Dermis microvascular lymphatic vessel endothelial cell (primary cell): Measurements from ENCODE around the gene MPZL1. TPM values are rescaled to one million over a fixed set of nuclear protein-coding genes. Genes with fewer than 3 reads are reported as not detected.

Source experiments
- DNase-seq, 2 donors: peaks; one replicate each; pipeline versions ENCODE4 v3.0.0 to v3.0.0-alpha.2; 2010; ENCODE audit warnings: low read depth in 2 of 2
- total RNA-seq: library from RNA; depleted of rRNA; stranded (reverse); fragments of >200 nt; gene quantifications from 2 replicates; pipeline ENCODE4 v1.2.1, GENCODE V29; 2014

Gene MPZL1
- 99.5 and 107 TPM in 2 replicates for total RNA-seq

DNA sequence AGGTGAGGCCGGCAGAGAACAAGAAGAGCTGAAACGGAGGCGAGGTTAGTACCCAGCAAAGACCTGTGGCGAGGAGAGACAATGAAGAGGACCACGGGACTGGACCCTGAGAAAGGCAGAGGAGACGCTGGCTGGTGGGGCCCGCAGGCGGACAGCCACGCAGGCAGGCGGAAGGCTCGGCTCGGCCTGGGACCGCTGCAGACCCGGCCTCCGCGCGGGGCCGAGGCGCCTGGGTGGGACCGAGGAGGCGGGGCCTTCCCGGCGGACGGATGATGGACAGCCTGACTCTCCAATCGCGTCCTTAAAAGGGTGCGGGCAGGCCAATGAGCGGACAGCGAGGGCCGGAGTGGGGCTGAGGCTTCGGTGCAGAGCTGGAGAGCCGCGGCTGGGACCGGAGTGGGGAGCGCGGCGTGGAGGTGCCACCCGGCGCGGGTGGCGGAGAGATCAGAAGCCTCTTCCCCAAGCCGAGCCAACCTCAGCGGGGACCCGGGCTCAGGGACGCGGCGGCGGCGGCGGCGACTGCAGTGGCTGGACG lies at the start of gene MPZL1:
TSS of gene MPZL1 (plus strand) at position 366 of the 535 bp plus-strand sequence. CDS start 170 bp downstream, outside the sequence.
- DNase-seq: peak; percentile 89 to 96

DNA sequence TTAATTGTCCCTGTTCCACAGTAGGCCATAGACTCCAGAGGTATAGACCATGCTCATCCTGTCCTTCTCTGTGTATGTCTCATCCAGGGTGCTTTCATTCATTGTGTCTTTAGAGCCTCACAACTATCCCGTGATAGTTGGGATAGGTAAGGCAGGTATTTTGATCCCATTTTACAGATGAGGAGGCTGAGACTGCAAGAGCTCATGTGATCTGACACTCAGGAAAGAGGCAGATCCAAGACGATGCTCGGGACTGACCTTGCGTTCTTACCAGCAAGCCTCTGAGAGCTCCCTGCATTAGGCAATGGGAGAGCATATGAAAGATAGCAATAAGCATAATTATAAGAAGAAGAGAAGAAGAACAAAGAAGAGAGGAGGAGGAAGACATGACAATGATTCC lies 49.0 kb upstream of the MPZL1 start:
- DNase-seq: no peak

GRCh38 chr1:167673265-167673664 lies 48.5 kb upstream of the MPZL1 start:
- no peak for DNase-seq

DNA sequence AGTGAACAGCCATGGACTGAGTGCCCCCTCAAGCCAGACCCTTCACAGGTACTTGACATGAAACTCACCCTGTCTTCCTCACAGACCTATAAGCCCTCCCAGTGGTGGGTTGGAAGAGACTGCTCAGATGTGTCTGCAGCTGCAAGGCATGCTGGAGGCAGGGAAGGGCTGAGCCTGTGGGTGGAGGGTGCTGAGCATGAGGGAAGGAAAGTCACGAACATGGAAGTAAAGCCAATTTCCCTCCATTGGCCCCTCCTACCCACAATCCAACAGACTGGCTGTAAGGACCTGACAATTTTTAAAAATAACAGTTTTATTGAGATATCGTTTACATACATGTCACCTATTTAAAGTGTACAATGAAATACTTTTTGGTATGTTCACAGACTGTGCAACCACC lies 47.6 kb upstream of the MPZL1 start:
- DNase-seq: no peak

DNA sequence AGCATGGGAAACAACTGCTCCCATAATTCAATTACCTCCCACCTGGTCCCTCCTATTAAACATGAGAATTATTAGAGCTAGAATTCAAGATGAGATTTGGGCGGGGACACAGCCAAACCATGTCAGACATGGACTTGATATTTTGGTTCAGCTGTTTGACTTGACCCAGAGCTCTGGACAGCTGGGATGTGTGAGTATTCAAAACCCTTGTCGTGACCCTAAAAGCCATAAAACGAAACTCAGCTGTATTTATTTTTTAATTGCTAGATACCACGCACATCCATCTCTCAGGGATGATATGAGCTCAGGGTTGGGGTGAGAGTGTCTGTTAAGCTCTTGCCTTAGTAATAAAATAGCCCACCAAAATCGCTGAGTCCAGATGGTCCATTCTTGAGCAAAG lies 46.3 kb upstream of the MPZL1 start:
- no peak for DNase-seq

DNA sequence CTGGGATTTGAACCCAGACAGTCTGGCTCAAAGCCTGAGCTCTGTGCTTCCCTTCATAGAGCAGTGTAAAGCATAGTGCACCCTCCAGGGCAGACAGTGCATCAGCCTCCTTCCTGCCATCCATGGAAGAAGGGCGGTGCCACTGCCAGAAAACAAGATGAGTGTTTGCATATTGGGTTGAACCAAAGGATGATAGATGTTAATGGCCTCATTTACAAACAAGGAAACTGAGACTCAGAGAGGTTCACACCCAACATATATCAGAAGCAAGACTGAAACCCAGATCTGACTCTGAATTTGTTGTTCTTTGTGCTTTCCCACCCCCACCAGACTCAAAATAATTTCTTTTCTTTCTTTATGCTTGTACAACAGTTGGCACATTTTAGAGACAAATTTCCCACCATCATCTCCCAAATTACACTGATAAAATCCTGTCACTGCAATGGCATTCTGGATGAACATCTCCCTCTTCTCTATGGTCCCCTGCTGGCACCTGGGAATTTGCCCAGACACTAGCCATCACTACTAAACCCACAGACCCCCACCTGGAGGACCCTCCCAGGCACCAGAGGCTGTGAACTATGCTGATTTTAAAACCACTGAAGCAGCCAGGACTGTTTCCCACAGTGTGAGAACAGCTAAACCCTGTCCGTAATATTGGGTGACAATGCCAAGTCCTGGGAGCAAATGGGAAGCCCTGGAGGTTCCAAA lies 45.4 kb upstream of the MPZL1 start:
- DNase-seq: no peak

DNA sequence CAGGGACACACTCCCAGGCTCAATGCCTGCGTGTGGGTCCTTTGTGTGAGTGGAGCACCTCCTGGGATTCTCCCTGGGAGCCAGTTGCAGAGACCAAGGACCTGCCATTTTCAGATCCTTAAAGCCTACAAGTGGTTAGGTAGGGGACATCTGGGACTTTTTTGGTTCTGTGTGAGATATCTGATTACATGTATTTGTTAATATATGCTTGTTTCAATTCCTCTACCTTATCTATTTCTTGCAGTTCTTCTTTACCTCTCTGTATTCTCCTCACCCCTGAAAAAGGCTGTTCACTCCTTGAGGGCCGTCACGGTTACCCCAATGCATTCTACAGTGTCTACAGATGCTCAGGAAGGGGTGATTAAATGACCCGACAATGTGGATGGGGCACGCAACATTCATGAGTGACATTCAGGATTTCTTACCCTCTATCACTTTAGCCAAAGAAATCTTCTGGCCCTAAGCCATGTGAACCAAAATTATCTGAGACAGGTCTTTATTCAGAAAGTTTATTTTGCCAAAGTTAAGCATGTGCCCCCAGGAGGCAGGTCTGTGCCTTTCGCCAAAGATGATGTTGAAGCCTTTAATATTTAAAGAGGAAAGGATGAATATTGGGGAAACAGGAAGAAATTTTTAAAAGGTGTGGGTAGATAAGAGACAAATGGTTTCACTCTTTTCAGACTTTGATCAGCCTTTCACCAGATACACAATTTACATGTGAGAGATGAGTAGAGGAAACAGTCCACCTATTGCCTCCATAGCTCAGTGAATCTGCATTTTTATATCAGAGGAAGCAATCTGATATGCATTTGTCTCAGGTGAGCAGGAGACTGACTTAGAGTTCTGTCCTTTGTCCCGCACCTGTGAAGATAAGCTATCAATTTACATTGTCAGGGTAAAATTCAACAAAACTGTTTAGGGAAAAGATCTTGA lies 44.6 kb upstream of the MPZL1 start:
- no peak for DNase-seq

DNA sequence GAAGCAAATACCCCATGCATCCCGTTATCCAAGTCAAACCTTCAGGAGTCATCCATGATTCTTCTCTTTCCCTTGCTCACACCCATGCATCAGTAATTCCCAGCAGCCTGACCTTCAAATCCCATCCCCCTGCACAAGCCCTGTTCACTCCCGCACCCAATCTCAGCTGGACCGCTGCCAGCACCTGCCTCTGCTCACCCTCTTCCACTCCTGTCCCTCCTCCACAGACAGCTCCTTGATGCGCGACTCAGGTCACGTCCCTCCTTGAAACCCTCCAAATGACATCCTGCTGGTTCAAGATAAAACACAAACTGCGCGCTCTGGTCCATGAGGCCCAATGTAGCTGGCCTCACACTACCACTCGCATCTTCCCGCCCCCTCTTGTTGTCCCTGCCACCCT lies 43.4 kb upstream of the MPZL1 start:
- DNase-seq: no peak

GRCh38 chr1:167678838-167679237 lies 42.9 kb upstream of the MPZL1 start:
- no peak for DNase-seq

DNA sequence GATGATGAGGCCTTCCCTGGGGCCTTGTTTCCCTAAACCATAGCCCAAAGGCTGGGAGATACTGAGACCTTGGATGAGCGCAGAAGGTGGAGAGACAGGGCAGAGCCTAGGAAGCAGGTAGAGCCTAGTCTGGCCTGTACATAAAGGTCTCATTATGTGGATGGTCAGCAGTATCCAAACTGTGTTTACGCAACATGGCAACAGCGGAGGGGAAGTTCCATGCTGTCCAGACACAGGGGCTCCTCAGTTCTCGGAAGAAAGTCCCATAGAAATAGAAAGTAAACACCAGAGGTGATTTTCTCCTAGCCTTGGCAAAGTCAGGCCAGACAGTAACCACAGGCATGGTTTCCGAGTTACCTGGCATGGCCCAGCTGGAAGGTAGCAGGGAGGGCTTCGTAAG lies 42.1 kb upstream of the MPZL1 start:
- DNase-seq: no peak

- no peak for DNase-seq
These were observed 40.8 kb upstream of the MPZL1 start for GRCh38 chr1:167681024-167681423.

DNA sequence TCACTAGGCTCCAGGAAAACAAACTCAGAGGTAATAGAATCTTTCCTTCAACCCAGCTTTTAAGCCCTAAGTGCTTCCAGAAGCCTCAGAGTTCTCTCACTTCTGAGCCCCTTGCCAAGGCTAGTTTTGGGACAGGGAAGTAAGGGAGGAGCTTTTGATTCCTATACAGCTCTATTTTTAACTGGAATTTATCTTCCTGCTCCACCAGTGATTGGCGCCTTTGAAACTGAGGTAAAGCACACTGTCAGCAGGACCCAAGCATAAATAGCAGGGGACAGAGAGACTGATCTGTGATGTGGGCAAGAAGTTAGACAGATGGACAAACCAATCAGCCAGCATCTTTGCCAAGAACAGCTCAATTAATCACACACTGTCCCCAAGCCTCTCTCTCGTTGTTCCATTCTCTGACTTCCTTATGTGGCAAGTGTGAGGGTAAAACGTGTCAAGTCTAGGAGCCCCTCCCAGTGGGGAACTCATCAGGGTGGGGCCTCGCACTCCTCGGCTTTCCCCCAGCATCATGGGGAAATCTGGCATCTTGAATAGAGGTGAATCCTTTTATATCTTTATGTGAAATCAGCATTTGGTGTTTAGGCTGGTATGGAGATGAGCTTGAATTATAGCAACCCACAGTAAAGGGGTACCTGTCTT lies 40.2 kb upstream of the MPZL1 start:
- no peak for DNase-seq

DNA sequence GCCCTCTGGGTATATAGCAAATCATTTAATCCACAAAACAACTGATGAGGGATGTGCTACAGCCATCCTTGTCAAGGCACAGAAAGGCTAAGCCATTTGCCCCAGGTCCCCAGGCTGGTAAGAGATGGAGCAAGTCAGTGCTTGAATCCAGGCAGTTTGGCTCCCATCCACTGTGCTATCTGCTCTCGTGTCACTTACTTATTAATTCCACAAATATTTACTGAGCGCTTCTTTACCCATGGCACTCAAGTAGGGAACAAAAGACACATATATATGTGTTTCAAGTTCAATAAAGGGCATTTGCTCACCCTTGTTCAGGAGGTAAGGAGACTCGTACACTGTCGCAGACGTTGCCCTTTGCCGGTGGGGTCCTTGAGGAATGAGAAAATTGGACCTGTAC lies 38.6 kb upstream of the MPZL1 start:
- DNase-seq: no peak

DNA sequence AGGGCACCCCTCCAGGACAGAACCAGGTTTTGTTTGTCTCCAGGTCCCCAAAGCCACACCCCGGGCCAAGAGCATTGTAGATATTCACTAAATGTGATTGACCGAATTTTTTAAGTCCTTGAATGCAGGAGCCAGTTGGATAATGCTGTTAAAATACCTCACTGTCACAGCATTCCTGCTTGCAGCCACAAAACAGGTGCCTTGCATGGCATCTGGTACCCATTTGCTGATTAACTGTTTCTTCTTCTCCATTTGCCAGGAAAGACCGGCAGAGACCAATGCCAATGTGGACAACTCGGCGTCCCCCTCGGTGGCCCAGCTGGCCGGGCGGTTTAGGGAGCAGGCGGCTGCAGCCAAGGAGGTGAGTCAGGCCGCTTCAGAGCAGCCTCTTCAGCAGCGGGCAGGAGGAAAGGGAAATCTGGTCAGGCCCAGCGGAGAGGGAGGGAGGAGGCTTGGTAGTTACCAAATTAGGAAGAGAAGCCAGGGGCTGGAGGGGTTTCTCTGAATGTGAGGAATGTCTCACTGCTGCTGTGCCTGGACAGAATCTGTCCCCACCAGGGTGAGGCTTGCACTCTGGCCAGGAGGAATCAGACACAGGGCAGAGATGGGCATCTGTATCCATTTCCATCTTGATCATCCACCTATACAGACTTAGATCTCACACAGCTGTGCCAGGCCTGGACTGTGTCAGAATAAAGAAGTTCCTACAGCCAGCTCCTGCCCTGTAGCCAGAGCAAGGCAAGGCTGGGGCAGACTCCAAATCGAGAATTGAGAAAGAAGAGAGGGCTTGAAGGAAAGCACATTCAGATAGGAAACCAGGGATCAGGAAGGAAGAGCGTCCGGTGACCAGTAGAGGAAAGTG lies 37.9 kb upstream of the MPZL1 start:
- no peak for DNase-seq

- no peak for DNase-seq
These were observed 35.9 kb upstream of the MPZL1 start for GRCh38 chr1:167685844-167686243.

DNA sequence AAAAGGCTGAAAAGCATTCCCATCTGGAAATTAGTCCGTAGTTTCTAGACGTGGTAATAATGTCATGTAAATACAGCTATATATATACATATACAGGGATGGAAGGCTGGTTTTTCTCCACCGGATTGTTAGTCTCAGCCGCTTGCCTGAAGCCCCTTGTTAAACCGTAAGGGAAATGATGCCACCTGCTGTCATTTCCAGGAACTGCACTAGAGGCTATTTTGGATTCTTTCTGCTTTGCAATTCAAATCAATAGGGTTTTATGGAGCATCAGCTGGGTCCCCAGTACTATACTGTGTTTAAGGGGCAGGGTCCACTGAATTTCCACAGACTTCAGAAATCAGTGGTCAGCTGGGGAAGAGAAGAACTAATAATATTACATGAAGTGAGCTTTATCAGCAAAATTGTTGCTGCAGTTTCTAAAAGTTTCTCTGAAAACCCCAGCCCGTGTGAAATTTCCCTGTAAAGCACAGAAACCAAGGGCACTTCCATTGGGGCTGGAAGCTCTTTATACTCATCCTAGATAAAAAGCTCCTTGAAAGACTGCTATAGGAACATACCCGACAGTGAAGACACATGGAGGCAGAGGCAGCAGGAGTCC lies 33.8 kb upstream of the MPZL1 start:
- DNase-seq: peak; percentile 79 to 82

GRCh38 chr1:167689567-167689920 lies 32.2 kb upstream of the MPZL1 start:
- DNase-seq: peak in 1 of 2 donors; percentile 30

- no peak for DNase-seq
These were observed 31.7 kb upstream of the MPZL1 start for GRCh38 chr1:167690053-167690452.

- no peak for DNase-seq
These were observed 28.2 kb upstream of the MPZL1 start for GRCh38 chr1:167693425-167694045.

DNA sequence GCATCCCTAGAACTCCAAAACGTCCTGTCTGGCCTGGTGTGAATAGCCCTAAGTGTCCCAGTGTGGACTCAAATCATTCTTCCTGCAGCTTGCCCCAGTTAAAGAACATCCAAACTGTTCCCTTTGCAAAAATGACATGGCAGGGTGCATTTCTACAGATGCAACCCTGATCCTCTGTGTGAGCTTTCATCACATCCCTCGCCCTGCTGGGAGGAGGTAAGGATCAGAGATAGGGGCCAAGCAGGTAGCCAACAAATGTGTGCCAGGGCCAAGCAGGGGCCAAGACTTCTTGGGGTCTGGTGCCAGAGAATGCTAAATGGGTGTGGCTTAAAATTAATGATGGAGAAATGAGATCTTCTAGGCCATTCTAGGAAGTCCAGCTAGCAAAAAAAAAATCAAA lies 27.1 kb upstream of the MPZL1 start:
- no peak for DNase-seq
